Left renal cortex interstitium (tissue), 4 donors: Measurements from ENCODE around the gene MYO1B. TPM values are rescaled to one million over a fixed set of nuclear protein-coding genes. Genes with fewer than 3 reads are reported as not detected.

Experiments used
- DNase-seq, 4 donors: peaks; one replicate each; pipeline ENCODE4 v3.0.0-alpha.2; 2013; ENCODE audit warnings: low read depth in 4 of 4, low spot score in 2 of 4, missing footprints in 1 of 4
- polyA plus RNA-seq, 4 donors: library from polyadenylated mRNA; unstranded; fragments of 120-200 nt; gene quantifications; one replicate each; pipeline ENCODE4 v1.2.1, GENCODE V29; 2013; ENCODE audit not compliant: insufficient read length in 4 of 4

The MYO1B gene
- polyA plus RNA-seq, 4 donors, result 94.8 to 116 (median 112) TPM

DNA sequence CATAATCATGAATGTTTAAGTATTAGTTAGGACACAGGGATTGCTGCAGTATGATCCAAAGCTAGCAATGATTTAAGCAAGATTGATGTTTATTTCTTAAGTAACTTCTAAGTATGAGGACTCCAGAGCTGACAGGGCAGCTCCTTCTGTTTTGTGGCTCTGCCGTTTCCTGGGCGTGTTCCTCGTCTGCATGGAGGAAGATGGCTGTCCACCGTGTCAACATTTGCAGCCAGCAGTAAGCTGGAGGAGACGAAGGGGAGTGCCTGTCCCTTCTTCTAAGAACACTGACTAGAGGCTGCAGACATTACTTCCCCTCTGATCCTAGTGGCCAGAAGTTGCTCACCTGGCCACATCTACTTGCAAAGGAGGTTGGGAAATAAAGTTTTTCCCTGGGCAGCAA is 144.1 kb downstream of the MYO1B start:
- DNase-seq, result no peak

DNA sequence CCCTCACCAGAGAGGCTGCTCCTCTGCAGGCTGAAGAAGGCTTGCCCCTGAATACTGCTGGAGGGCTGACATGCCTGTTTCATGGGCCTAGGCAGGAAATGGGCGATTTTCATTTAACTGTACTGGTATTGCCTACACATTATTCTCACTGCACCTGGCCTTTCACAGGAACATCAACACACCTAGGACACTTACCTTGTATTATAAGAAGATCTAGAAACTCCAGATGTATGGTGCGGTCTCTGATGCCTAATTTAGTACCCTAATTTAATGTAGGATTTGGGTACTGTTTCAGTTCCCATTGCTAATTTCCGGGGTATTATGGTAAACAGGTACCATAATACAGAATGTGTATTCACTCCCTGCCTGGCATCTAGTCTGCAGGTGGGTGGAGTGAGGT is 146.0 kb downstream of the MYO1B start:
- no peak for DNase-seq

DNA sequence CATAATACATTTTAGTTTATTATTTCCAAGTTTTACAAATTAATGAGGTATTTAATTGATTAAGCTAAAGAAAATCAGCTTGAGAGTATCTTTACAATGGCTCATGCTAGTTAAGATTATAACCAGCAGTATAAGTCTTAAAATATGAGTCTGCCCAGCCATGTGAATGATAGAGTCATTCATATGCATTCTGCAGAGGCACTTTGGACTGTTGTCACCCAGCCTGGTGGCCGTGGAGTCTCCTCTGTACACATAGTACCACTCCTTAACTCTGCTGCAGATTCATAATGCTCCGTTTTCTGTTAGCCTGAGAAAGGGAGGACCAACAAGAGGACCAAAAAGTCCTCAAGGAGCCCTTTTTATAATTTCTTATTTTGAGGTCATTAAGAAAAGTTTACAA is 148.8 kb downstream of the MYO1B start:
- no peak for DNase-seq

DNA sequence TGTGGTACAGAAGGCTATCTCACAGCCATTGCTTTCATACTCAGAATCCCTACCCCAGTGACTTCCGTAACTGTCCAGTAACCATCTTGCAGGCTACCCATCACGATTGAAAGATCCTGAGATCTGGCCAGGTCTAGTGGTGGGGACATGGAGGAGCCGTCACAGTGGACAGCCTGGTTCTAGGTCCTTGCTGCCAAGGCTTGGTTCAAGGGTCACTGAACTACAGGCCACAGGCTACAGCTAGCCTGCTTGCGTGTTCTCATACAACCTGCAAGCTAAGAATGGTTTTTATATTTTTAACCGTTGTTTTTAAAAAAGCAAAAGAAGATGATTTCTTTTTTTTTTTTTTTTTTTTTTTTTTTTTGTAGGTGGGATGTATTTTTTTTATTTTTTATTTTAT is 151.6 kb downstream of the MYO1B start:
- no peak for DNase-seq

DNA sequence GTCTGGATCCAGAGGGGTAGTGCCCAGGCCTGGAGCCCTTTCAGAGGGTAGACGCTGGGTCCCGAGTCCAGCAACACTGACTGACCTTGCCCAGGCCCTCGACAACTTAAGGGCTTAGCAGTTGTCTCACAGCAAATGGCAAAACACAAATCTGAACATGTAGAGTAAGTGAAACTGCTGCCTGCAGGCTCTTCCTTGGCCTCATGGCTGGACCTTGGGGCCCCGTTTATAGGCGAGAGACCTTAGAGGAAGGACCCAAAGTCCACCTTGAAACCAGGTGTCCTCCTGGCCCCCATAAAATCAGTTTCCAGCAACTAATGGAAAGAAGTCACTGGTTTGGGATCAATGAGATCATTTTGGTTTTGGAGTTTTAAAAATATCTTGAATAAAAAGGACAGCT is 154.4 kb downstream of the MYO1B start:
- DNase-seq, result no peak

DNA sequence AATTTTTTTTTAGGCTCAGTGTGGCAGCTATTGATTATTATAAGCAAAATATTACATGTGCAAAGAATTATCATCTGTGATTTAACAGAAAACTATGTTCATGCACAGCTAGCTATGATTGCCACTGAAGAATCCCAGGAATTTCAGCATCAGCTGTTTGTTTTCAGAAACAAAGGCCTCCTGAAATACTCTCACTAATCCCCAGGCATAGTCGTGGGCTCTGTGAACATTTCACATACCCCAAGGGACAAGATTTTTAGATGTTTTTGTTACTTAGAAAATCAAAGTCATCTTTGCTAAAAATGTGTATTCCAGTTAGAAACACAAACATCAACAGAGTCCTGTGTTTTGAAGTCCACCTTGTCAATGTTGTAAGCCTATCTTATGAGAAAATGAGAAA is 156.1 kb downstream of the MYO1B start:
- DNase-seq, result peak in 1 of 4 donors; percentile 15

DNA sequence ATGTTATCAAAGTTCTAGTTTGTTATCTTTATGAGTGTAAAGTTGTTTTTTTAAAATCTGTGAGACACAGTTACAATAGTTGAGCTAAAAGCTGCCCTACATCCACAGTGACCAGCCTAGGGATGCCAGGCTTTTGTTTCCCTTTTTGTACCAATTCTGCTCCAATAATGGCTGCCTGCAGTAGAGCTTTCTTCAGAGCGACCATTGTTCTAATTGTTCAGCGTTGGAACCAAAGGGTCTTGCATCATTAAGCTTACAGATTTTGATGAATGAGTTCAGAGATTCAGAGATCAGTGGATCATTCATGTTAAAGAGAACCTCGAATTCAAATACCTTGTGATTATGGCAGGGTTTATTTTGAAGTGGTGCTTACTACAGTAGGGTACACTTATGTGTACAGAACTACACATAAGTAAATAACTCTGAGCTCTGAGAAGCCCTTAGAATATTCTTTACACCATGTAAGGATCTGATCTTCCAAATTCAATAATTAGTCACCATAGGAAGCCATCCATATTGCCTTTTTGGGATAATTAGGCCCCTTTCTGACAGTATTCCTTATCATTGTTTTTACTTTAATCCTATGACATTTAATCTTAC is 157.9 kb downstream of the MYO1B start:
- DNase-seq, result no peak

DNA sequence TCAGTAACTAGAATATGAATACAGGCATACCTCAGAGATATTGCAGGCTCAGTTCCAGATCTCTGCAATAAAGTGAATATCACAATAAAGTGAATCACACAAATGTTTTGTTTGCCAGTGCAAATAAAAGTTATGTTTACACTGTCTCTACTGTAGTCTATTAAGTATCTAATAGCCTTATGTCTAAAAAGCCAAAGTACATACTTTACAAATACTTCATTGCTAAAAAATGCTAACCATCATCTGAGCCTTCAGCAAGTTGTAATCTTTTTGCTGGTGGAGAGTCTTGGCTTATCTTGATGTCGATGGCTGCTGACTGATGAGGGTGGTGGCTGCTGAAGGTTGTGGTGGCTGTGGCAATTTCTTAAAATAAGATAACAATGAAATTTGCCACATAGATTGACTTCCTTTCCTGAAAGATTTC is 159.4 kb downstream of the MYO1B start:
- DNase-seq, result no peak

DNA sequence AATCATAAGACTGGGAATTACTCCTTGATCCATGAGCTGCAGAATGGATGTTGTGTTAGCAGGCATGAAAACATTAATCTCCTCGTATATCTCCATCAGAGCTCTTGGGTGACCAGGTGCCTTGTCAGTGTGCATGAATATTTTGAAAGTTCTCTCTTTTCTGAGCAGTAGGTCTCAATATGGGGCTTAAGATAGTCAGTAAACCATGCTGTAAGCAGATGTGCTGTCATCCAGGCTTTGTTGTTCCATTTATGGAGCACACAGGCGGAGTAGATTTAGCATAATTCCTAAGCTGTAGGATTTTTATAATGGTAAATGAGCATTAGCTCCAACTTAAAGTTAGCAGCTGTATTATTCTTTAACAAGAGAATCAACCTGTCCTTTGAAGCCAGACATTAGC is 160.3 kb downstream of the MYO1B start:
- DNase-seq, result no peak

DNA sequence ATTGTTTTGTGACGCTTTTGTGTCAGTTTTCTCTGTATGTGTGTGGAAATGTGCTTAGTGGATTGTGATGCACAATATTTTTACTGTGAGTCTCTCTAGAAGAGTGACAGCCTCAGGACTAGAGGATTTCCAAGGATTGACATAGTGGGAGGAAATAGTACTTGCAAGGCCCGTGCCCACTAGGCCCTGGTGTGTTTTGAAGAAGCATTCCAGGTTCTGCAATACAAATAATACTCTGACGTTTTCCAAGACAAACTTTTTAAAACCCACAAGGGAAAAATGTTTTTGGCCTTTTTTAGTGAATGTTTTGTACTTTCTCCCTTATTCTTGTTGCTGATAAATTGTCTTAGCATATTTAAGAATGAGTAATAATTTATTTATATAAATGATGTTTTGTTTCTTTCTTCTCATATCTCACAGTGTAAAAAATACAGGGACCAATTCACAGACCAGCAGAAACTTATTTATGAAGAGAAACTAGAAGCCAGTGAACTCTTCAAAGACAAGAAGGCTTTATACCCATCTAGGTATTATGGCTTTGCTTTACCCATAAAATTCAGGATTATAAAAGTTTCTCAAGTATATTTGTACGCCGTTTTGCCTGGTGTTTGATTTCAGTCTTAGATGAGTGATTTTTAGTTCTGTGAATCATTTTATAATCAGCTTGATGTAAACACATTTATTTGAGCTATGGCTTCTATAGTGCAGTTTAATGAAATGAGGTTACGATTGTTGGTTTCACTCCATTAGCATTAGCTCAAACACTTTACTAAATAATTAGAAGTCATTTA is 165.6 kb downstream of the MYO1B start:
- no peak for DNase-seq

DNA sequence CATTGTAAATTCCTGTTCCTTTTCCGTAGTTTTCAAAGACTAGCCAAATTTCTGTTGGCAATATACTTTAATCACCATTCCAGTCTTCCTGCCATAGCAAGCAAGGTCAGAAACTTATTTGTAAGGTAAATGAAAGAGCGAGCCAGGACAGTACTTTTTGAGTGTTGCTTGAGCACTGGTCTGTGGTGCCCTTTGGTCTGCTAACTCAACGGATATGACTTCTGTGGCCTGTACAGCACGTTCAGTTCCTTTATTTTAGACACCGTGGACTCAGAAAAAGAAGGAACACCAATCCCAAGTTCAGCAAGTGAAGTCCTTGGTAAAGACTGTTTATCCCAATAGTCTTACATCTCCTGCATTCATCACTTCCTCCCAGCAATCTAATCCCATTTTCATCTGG is 166.3 kb downstream of the MYO1B start:
- no peak for DNase-seq

DNA sequence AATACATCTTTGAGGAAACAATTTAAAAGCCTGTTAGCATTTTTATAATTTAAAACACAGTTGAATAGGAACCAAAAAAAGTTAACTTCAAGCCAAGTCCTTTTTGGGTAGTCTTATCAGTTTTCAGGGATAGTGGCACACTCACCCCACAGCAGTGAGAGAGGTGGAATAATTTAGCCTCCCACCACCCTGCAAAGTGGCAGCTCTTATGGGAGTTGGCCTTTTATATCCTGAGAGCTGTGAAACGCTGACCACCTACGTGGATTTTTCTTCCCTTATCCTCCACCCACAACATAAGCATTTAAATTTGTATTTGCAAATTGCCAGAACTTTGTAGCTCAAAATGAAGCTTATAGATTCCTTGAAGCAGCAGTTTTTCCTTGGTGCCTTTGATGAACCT is 167.1 kb downstream of the MYO1B start:
- no peak for DNase-seq

DNA sequence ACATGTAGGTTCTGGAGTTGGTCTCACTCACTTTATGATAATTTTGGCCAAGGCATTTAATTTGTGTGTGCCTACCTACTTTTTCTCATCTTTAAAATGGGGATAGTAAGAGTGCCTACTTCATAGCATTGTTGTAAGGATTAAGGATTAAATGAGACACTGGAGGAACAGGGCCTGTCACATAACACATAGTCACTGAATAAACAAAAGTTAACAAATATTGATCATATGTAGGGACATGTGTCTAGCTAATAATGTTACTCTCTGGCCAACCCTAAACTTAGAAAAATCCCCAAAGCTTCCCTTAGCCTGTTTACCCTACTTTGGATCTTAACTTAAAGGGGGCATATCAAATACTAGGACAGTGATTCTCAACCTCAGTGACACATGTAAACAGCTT is 169.9 kb downstream of the MYO1B start:
- no peak for DNase-seq

DNA sequence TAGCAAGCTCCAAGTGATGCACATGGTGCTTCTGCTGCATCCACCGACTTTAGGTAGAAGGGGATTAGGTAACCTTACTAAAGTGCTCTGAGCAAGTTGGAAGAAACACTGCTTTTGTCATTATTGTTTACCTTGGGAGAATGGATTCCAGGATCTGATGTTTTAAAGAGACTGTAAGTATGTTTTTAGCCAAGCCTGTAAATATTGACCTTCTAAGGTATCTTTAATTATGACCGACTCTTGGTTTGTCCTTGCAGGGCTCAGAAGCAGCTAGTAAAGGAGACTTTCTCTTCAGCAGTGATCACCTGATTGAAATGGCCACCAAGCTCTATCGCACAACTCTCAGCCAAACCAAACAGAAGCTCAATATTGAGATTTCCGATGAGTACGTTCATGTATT is 170.7 kb downstream of the MYO1B start:
- DNase-seq, result no peak

DNA sequence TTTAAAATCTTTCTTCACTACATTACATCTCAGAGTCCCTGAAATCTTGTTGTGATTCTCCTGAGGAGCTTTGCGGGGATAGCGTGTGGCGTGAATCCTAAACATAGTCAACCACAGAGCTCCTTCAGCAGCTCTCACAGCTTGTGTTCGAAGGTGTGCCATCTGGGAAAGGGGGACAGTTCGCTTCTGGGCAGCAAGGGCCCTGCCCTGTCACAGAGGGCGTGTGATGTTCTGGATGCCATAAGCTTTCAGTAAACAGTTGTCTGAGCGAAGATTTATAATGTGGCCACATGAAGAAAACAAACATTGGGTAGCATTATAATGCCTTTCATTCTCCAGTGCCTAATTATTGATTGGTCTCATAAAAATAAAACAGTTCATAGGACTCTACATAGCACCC is 172.5 kb downstream of the MYO1B start:
- no peak for DNase-seq

DNA sequence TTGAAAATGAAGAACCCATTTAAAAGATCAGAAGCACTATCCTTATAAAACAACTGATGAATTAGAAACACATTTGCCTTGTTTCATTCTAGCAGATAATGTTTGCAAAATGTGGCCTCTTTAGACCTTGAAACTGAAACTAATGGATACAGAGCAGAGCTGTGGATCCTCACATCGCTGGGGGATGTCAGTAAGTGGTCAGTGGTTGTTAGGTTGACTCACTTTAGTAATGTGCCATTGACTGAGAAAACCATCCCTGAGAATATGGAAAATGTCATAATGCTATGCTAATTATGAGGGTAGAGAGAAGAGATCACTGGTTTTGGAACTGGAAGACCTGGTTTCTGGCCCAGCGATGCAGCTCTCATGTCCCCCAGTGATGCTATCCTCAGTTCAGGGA is 176.7 kb downstream of the MYO1B start:
- DNase-seq, result no peak

DNA sequence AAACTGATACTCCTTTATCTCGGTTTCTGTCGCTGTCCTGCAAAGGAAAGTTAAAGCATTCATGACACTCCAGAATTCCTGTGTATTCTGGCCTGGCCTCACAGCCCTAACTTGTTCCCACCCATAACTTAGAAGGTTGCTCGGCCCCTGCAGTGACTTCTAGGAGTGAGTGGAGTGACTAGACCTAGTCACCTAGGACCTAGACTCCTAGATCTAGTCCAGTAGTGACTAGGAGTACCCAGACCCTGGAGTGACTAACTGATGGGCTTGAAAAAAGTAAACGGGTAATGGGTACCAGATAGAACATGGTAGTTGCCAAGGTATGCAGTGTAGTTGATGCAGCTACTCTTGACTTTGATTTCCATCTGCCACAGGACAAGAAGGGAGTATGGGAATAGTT is 181.8 kb downstream of the MYO1B start:
- no peak for DNase-seq

DNA sequence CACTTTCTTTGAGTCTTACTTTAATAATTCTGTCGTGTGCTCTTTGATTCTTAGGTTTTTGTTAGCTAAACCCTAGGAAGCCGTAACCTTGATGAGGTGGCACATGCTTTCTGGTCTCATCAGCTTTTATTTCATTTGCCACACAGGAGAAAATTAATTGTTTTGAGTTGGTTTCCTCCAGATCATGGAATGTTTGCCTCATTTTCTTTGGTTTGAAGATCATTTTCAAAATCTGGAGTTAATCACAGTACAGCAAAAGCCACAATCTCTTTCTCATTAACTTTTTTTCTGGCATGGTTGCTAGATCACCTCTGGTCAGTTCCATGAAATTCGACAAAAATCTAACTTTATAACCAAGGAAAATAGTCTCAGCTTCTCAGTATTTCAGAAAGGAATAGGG is 182.9 kb downstream of the MYO1B start:
- DNase-seq, result no peak

DNA sequence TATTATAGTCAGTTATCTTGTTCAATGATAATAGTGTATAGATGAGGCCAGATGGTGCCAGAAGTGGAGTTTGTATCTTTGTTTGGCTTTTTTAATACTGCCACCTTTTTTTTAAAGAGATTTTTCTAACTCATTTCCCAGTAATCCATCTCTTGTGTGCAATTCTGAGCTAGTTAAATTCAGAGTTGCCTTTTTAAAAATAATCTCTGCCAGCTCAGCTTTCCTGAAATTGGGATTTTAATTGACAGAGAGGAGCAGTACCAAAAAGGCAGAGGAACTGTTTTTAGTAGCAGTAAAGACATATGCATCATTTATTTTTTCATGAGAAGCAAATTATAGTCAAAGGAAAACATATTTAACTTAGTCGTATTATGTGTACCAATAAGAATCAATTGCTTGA is 185.3 kb downstream of the MYO1B start:
- no peak for DNase-seq

DNA sequence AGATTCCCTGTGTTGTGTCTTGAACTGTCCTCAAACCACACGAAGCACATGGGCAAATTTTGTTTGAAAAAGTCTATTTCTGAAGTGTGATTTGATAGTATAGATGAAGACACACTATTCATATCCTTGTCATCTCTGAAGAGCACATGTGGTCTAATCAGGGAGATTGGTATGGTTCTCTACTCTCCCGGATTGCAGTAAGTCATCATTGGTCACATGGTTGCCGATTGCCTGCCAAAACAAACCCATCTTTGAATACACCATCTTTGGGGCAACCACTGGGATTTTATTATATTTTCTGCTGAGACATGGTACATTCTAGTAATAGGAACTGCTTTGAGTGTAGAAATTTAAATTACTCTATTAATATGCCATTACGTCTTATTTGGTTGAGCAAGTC is 186.9 kb downstream of the MYO1B start:
- no peak for DNase-seq

DNA sequence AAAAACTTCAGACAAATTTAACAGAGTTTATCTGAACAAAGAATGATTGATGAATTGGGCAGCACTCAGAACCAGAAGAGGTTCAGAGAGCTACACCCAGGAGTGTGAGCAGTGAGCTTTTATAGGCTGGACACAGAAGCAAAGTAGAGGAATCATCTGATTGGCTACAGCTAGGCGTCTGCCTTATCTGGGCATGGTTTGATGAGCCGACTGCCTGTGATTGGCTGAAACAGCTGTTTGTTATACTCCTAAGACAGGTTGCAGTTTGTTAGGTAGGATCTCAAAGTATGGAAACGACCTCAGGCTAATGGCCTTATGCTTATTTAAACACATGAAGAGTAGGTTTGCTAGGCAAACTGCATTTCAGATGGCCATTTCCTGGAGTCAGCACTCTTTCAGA is 188.9 kb downstream of the MYO1B start:
- no peak for DNase-seq

DNA sequence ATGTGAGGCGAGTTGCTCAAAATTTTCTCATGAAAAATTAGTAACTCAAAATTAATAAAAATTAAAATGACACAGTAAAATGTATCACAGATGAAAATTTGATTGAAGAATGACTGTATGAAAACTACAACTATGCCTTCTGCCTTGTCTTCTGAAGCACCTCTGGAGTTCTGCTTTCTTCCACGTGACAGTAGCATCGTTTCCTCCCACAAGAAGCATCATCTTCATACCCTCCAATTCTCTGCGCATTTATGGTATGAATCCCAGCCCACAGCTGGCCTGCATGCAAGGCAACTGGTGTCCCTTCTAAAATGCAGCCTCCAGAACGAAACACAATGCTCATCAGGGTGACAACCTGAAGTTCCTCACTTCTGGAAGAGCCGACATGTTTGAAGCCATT is 189.9 kb downstream of the MYO1B start:
- DNase-seq, result no peak
